NOMO-1 treated with dmso at 0.1 percent for 144 hours (cell line): Measurements from ENCODE around the gene BICC1.

Experiments used
- DNase-seq: peaks from one replicate; lab custom pipeline; 2025; ENCODE audit not compliant: unreplicated experiment; lab: John Stamatoyannopoulos, UW

The BICC1 gene

DNA sequence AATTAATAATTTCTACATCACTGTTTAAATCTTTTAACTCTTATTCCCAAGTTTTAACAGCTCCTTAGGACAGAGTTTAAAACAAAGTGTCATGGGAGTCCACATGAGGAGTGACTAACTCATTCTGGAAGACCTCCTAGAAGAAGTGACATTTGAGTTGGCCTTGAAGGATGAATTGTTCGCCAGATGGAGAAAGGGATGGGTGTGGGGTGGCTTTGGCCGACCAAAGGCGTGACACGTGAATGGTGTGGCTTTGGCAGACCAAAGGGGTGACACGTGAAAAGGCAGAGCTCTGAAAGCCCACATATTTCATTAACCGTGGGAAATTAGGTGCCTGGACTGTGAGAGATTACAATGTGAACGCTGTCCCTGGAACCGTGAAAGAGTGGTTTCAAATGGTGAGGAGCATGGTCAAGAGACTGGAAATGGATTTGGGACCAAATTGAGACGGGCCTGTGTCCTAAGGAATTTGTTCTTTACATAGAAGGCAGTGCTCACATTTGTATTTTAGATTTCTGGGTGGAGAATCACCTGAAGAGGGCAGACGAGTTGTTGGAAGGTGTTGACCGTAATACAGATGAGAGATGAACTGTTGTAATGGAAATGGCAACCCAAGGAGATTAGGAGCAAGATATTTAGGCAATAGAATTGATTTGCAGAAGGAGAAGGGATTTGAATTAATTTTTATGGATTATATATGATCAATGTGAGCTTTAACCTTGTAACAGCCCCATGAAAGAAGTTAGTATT lies 228.1 kb downstream of the BICC1 start:
- DNase-seq, result no peak

DNA sequence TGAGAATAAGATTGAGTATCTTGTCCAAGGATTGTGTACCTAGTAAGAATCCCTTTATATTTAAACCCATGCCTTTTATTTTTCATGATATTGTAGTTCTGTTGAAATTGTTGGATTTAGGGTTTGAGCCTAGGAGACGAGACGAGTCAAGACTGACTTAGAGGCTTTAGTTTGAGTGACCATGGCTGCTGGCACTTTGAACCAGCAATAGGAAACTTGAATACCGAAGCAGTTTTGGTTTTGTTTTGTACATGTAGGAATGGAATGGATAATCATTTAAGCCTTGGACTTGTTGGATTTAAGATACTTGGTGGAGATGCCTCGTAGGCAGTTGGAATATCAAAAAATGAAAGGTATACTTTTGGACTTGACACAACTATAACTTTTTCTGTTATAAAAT lies 229.0 kb downstream of the BICC1 start:
- DNase-seq, result no peak

DNA sequence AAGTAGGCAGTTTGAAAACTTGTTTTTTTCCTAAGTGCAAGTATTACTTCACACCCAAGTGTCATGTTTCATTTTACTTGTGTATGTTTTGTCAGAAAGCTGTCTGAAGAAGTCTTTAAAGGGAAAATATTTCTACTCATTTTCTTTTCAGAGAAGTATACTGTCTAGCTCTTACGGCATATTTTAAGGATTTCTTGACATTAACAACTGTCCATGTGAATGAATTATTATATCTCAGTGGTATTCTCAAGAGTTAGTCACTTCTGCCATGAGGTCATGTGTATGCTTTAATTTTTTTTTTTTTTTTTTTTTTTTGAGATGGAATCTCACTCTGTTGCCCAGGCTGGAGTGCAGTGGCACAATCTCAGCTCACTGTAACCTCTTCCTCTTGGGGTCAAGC lies 229.5 kb downstream of the BICC1 start:
- no peak for DNase-seq

DNA sequence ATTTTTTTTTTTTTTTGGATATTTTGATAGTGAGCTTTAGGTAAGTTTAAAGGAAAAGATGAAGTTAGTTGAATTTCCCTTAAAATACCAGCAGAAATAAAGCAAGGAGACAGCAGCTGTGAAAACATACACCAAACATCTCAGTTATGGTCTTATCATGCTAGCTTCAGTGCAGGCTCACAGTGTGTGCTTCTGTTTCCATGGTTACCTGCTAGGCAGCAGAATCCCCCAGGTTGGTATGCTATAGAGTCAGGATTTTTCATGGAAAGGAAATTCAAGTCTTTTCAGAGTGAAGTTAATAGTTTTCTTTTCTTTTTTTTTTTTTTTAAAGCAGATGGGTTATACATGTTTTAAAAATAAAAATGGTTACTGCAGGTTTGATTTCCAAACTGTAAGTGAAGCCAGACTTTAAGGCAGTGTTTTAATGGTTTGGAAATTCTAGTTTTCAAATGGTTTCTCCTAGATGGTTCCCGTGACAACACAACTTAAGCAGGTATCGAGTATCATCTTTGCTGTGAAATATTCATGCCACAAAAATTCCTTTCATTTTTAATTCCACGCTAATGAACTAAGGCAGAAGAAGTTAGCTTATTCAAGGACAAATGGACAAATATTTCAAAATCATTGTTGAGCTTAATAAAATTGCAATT lies 230.9 kb downstream of the BICC1 start:
- DNase-seq, result no peak

DNA sequence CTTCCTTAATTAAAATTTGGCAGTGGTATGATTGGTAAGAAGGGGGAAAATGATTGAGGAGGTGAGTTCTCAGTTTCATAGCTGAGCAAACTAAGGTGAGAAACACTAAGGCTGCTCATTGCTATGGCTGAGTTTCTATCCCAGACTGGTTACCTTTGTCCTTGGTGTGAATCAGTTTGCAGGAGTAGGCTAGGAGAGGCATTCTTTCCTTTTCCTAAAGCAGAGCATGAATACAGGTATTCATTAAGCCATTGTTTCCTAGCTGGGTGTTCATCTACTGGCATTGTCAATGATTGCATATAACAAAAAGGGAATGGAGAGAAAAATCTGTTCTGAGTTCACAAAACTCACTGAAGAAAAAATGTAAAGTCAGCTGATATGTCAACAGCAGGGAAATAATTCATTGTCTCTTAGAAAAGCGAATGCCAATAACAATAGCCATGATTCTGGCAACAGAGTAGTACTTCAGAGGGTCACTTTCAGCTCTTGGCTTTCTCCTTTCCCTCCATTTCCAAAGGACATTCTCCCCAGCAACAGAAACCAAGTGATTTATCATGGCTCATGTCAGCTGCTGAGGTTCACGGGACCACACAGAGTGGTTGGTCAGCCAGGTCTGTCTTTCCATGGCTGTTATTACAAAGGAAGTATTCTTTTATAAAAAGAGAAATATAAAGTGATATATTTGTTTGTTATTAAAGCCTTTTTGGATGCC lies 234.0 kb downstream of the BICC1 start:
- no peak for DNase-seq

DNA sequence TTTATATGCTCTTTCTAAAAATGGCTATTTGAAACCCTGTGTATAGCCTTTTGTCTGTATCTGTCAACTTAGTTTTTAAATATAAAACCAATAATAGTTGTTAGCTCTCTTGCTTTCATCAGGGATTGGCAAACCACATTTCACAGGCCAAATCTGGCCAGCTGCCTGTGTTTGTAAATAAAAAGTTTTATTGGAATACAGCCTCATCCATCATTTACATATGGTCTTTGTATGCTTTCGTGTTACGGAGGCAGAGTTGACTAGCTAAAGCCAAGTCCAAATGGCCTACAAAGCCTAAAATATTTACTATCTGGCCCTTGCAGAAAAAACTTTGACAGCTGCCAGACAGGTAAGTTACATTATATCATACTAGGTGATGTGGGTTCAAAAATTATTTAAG lies 235.0 kb downstream of the BICC1 start:
- no peak for DNase-seq

DNA sequence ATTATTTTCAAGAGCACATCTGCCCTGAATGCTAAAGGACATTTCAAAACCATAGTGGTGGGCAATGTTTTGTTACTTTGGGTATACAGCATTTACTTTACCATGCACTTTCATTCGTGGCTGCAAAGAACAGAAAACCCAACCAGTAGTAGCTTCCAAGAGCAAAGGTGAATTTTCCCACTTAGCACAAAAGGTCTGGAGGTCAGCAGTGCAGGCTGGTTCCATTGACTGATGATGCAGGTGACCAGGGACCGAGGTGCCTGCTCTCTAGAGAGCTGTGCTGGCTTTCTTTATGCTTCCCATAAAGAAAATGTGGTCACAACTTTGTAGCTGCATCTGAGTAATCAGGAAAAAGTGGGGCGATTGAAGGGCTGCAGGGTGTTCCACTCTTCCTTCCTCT lies 240.0 kb downstream of the BICC1 start:
- DNase-seq, result no peak

DNA sequence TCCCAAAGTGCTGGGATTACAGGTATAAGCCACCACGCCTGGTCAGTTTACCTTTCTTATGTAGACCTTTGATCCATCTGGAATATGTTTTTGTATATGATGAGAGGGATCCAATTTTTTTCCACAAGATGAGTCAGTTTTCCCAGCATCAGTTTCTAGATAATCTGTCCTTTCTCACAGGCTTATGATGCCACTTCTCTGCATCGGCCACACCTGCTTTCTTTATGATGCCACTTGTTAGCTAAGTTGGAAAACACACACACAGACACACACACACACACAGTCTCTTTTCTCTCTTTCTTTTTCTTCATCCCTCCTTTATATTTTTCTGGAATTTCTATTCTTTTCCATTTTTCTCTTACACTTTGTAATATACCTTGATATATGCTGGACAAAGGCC lies 240.8 kb downstream of the BICC1 start:
- no peak for DNase-seq

DNA sequence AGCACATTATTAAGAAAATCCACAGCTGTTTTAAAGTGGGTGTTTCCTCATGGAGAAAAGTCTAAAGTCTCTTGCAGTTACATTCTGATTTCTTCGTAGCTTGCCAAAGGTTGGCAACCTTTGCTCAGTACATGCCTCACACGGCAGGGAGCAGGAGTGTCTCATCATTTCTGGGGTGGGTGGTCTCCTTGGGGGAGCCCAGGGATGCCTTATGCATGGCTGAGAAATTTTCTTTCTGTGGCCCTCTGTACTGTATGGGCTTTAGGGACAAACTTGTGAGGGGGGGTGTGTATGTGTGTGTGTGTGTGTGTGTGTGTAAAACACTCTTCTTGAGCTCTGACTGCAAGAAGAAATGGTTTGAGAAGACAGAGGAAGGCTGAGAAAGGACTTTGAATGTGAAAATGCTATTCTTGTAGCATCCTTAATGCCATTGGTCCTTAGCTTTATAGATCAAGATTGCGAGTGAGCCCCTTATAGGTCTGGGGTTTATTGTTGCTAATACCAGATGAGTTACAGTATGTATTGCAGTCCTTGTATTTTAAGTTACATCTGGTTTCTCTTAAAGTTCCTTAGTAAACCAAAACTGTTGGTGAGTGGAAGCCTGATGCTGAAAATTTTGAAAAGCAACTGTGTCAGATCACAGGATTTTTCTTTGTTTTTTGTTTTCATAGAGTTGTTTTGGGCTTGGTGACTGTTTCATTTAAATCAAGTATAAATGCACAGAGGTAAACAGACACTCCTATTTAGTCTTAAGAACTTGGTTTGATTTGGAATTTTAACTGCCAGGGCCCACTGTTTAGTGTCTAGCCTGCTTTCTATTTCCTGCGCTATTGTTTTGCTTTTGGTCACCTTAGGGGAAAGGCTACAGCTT lies 242.0 kb downstream of the BICC1 start:
- no peak for DNase-seq

DNA sequence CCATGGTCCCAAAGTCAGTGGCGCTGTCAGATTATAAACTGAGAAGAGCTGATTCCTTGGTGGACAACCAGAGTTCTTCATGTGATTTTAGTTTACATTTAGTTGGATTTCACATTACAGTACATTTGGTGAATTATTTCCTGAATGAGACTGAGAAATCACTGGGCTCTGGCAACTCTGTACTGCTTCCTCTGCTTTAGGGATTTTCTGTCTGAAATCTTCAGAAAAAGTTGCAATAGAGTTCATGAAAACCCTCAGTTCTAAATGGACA lies 242.6 kb downstream of the BICC1 start:
- DNase-seq, result no peak

DNA sequence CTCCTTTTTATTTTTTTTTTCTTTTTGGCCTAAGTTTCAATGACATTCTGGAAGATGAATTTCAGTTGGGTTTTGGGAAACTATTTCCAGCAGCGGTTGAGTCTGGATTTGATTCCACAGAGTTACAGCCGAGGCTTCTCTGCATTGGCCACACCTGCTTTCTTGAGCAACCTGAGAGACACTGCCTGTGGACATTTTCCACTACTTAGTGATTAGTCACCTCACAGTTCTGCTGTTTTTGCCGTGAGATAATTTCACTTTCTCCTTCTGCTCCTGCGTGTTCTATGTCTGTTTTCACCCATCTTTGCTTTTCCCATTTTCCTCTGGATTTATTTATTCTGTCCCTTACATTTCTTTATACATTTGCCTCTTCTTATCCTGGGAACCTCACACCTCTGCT lies 243.0 kb downstream of the BICC1 start:
- no peak for DNase-seq

DNA sequence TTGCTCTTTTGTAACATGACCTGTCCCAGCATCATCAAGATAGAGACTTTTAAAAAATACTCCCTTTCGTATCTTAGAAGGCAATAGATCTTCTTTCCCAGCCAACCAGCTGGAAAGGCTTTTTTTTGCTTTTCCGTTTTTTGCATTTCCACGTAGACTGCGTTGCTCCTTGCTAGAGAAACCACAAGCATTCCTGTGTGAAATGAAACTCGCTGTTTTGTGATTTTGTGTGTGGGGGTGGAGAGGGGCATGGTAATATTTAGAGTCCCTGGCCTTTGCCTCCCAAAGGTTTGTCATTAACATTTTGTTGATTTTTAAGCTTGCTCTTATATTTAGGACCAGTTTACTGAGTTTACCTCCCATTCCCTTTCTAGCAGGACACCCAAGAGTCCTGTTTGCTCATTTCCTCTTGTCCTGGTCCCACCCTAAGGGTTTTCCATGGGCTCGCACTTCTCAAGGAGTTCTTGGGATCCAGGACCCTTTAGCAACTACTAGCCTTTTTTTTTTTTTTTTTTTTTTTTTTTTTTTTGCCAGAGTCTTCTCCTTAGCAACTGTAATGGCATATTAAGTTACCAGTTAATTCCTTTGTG lies 243.6 kb downstream of the BICC1 start:
- no peak for DNase-seq

DNA sequence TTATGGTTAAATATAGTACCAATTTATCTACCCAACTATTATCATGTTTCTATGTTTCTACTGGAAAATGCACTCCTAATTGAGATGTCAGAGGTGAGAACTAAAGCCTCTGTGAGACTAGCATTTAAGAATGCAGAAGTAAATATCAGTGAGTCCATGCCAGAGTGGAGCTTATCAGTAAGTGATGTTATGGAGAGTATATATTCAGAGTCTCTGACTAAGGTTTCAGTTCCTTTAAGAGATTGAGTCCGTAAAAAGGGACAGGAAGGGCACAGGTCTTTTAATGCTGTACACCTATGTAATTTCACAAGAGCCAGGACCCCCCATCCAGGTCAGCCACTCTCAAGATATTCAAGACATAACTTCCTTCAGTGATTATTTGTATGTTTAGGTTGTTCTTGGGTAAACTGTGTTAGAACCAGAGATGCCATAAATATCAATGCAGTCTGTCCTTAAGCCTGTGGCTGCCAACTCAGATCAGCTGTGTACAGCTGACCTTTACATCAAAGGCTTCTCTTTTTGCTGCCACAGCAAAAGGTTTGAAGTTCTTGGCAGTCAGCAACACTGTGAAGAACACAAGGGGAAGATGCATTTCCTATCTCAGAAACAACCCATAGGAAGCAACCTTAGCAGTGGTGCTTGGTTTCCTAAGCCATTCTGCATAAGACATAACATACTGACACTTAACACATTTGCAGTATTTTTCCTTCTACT lies 244.8 kb downstream of the BICC1 start:
- no peak for DNase-seq

DNA sequence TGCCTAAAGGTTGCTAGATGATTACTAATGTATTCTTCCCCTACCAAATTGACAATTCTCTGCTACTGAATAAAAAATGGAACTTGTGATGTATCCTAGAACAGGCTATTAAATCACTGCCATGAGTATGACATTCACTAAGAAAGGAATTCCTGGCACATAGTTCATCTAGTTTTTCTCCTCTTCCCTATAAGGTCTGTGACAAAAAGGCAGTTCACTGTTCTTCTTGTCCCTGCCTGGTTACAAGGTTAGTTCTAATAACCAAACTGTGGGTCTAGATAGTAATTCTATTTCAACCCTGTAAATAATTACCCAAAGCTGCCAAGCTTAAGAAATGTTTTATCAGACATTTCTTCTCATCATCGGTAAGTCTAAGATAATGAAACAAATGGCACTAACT lies 245.6 kb downstream of the BICC1 start:
- DNase-seq, result no peak

DNA sequence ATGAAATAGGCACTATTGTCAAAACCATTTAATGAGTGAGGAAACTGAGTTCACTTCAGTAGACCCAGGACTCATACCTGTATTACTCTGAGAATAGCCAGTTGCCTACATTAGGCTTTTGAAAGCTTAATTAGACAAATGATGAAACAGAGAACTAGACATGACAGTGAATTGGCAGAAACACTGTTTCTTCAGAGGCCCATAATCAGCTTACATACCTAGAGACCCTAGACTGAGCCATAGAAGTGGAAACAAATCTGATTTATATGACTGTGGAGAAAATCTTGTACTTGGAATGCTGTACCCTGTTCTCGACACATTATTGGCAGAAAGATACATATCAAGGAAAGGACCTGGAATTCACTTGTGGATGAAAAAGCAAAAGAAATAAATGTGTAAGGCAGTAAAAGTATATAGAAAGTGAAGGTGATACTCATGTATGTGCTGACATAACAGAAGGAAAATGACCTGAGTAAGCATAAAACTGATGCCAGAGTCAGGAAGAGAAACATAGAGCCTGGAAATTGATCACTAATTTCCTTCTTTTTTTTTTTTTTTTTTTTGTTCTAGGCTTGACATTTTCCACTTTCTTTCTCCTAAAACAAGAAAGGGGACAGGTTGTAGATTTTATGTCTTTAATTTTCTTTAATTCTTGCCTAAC lies 251.5 kb downstream of the BICC1 start:
- DNase-seq, result no peak

DNA sequence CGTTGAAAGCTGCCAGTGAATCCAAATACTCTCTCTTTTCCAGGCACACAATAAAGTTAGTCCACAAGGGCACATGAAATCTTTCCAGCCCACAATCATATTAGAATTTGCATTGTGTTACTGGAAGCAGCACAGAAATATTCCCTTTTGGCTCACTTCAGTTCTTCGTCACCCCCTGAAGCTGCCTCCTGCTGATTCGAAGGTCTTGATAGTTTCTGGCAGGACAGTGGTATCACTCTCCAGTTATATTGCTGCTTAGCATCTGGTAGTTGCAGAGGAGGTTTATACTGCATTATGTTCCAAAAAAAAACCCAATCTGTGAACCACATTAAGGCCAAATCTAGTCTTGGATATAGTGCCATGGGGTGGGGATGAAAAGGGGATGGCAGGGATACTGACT lies 253.2 kb downstream of the BICC1 start:
- no peak for DNase-seq

DNA sequence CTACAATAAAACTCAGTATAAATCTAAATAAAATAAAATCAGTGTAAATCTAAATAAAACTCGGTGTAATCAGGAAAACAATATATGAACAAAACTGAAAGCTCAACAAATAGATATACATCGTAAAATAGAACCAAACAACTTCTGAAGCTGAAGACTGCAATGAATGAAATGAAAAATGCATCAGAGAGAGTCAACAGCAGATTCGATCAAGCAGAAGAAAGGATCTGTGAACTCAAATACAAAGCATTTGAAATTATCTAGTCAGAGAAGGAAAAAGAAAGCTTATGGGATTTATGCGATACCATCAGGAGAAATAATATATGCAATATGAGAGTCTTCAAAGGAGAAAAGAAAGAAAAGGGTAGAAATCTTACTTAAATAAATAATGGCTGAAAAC lies 255.0 kb downstream of the BICC1 start:
- DNase-seq, result no peak

DNA sequence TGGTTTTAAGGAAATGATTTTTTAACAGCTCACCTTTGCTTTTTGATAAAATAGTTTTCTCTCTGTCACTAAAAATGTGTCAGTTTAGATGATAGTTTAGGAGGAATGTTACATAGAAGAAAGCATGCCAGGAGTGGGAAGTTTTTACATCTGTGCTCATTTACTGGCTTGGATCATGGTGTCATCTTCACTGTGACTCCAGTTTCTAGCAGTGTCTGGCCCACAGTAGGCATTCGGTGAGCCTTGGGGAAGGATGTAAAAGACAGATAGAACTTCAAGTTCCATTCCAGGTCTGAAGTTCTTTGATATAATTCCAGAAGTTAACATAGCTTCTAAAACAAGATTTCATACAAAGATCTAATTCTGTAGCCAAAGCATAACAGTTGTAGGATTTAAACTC lies 259.2 kb downstream of the BICC1 start:
- DNase-seq, result no peak

DNA sequence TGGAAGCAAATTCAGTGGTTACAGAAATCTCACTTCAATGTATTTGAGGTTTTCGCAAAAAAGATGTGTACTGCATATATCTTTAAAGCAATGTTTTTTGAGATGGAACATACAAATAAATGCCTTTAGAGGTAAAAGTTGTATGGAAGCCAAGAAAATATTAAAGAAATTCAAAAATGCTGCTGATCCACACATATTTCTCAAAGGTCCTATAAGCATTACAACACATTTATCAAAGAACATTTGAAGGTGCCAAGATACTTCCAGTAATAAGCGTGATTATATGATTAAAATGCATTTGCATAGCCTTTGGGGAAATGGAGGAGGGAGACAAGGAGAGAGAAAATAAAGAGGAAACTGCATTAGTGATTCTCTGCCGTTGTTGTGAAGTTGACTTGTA lies 260.1 kb downstream of the BICC1 start:
- no peak for DNase-seq

DNA sequence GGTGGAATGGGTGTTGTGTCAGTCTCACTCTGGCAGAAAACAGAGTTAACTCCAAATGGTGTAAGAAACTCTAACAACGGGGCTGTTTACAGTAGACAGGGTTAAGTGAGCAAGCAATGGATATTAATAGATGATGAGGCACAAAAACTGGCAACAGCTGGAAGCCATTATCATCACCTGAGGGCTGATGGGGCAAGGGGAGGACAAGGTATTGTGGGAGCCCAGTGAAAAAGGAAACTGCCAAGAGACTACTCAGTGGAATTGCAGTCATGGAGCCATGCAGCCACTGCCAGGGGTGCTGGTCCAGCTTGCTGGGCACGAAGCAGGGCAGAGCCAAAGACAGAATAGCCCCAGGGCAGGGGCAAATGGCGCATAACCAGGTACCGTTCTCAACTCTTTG lies 260.7 kb downstream of the BICC1 start:
- DNase-seq, result no peak
